GM18517 (cell line): ENCODE data around the gene TVP23A.
"Not testable (repeated sequence)": the region's sequence is repeated elsewhere in the genome, so short reads cannot be mapped to it uniquely, and the experiment has no call there.

Source experiments
- ATAC-seq: cut with Tn5 transposase; IDR thresholded peaks from one replicate; pipeline ENCODE4 v1.9.1; 2021; ENCODE audit warnings: mild to moderate bottlenecking, moderate library complexity; ENCODE audit not compliant: unreplicated experiment

Gene TVP23A

DNA sequence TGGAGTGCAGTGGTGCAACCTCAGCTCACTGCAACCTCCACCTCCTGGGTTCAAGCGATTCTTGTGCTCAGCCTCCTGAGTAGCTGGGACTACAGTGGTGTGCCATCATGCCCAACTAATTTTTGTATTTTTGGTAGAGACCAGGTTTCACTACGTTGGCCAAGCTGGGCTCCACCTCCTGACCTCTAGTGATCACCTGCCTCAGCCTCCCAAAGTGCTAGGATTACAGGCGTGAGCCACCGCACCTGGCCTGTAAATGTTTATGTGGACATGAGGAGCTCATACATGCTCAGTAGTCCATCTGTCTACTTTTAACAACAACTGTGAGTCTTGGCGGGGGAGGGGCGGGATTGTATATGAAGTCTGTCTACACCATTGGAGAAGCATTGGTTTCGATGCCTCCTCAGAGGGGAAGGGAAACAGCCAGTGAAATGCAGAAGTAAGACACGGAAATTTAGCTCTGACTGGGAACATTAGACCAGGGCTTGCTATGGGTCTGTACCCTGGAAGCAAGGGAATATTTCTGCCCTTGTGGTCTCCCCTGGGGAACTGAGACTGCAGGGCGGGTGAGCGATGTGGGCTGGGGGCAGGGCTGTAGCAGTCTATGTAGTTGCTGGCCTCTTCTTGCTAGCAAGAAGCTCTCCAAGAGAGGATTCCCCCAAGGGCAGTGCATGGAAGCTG is 65.6 kb downstream of the TVP23A start:
- peak; percentile 70 for ATAC-seq

DNA sequence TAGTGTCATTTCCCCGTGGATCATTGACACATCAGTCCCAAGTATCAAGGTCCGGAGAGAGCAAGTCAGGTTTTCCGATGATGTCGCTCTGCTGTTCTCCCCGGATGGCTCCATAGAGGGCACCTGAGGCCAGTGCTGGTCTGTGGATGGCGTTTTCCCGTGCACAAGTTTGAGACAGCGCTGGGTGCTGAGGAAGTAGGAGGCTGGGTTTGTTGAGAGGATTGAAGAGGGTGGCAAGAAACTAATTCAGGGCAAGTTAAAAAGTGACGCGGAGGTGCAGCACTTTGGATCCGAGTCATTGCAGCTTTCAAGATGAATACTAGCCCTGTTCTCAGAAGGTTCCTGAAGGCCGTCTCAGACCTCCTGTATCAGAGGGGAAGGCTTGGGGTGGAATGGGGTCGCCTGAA is 67.3 kb downstream of the TVP23A start:
- no peak for ATAC-seq

DNA sequence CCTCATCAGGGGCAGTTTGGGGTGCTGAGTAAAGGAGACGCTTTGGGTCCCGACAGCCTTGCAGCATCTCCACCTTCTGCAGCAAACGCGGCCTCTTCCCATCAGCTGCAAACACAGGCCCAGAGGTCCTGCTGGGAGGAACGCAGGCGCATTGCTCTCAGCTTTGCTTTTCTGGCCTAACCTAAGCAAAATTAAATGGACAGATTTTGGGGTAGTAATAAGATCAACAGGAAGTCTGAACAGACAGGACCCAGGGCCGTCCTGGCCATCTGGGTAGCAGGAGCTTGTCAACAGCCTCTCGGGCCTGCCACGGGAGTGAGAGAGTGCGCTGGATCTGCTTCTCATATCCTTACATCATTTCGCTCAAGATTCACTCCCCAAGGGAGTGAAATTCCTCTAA is 67.8 kb downstream of the TVP23A start:
- ATAC-seq: no peak

DNA sequence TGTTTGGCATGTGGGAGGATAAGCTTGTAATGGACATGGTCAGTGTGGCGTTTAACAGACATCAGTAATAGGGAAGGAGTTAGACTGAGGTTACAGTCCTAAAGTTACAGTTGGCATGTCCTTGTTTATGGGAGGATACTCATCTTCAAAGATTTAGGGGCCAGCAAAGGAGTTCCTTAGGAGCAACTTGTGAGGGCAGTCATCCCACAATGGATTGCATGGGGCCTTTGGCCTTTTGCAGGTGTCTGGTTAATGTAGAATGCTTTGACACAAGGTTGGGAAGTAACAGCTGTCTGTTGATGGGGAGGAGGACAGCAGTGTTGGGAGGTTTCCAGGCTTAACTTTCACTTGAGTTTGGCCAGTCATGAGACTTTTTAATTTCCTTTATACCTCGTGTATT is 72.8 kb downstream of the TVP23A start:
- ATAC-seq: no peak

DNA sequence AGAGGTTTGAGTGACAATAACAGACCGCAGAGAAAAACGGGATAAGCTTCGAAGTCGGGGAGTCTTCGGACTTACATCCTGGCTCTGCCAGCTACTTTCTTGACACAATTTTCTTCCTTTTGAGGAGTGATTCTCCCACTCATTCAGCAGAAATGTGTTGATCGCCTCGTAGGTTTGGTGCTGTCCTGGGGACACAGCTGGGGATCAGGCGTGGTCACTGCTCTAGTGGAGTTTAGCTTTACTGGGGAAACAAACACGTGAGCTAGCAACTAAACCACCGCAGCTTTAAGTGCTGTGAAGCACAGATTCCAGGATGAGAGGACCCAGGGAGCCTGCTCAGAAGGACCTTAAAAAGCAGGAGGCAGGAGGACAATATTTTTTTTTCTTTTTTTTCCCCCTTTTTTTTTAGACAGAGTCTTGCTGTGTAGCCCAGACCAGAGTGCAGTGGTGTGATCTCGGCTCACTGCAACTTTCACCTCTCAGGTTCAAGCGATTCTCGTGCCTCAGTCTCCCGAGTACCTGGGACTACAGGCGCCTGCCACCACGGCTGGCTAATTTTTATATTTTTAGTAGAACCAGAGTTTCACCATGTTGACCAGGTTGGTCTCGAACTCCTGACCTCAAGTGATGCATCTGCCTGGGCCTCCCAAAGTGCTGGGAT is 74.1 kb downstream of the TVP23A start:
- ATAC-seq: no peak

DNA sequence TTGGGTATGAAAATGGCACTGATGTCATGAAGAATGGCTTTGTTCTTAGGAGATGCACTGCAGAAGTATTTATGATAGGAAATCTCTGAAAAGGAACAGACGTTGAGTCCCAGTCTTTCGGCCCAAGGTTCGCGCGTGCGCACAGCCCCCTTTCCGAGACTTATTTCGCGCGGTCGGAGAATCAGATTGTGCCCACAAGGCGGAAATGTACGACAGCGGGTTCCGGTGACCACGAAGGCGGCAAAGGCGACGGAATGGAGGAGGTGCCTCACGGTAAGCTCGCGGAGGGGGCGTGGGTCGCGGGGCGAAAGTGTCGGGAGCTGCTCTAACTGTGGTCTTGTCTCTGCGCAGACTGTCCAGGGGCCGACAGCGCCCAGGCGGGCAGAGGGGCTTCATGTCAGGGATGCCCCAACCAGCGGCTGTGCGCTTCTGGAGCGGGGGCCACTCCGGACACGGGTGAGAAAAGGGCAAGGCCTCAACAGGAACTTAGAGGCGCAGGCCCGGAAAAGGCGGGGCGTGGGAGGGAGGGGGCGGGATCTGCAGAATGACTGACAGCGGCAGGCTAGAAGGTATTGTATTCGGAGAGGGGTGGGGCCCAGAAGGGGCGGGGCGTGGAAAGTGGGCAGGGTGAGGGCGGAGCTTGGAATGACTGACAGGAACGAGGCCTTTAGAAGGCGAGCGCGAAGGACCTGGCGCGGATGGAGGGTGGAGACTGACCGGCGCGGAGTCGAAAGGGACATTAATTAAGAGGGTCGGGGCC is 74.8 kb downstream of the TVP23A start, which contains the start of gene NUBP1:
Gene NUBP1, plus strand, starts transcription at position 233 of the 760 bp plus-strand sequence. Its CDS starts 22 bp downstream, at position 255.
- ATAC-seq: peak; percentile 77

DNA sequence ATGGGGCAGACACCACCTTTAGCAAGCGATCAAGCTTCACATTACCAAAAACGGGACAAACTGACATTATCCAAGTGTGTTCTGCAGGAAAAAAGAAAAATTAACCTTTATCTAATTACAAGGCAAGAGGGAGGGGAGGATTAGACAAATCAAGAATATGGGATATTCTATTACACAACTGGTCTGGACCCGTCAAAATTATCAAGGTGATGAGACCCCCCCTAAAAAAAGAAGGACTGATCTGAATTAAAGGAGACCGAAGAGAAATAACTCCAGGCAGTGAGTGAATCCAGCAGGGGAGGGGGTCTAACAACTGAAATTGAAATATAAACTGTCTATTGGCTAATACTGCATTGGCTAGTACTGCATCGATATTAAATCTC is 75.4 kb downstream of the TVP23A start:
- no peak for ATAC-seq

DNA sequence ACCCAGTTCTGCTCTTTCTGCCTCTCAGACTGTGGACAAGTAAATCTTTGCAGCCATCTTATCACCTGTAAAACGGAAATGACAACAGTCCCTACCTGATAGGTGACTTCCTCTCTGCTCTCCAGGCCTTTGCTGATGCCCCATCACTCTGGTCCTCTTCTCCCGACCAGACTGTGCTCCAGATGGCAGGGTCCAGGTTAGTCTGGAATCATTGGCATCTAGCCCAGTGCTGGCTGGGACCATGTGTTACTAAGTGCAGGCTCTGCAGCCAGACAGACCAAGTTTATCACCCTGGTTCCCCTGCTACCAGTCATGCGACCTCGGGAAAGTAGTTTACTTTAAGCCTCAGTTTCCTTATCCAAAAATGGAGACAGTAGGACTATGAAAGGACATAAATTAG is 76.8 kb downstream of the TVP23A start:
- no peak for ATAC-seq

DNA sequence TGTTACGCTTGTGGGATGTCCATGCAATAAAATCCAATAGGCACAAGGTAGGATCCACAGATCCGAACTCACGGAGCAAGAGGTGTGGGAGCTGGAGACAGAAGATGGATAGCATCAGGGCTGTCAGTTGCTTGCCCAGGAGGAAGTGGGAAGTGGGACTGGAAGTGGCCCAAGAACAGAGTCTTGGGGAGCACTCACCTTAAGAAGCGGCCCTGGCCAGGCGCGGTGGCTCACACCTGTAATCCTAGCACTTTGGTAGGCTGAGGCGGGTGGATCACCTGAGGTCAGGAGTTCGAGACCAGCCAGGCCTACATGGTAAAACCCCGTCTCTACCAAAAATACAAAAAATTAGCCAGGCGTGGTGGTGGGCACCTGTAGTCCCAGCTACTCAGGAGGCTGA is 77.3 kb downstream of the TVP23A start:
- ATAC-seq: not testable (repeated sequence)

DNA sequence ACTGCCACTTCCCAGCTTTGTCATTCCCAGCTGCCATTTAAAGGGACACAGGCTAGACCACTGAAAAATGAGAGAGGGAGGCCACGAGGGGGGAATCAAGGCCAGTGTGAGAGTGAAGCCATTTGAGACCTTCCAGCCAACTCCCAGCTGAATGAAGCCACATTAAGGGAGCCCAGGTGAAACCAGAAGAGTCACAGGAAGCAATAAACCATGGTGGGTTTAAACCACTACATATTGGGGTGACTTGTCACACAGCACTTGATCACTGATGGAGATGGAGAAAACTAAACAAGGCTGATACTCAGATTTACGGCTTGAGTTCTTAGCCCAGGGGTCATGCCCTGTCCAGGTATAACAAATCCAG is 77.8 kb downstream of the TVP23A start:
- no peak for ATAC-seq

DNA sequence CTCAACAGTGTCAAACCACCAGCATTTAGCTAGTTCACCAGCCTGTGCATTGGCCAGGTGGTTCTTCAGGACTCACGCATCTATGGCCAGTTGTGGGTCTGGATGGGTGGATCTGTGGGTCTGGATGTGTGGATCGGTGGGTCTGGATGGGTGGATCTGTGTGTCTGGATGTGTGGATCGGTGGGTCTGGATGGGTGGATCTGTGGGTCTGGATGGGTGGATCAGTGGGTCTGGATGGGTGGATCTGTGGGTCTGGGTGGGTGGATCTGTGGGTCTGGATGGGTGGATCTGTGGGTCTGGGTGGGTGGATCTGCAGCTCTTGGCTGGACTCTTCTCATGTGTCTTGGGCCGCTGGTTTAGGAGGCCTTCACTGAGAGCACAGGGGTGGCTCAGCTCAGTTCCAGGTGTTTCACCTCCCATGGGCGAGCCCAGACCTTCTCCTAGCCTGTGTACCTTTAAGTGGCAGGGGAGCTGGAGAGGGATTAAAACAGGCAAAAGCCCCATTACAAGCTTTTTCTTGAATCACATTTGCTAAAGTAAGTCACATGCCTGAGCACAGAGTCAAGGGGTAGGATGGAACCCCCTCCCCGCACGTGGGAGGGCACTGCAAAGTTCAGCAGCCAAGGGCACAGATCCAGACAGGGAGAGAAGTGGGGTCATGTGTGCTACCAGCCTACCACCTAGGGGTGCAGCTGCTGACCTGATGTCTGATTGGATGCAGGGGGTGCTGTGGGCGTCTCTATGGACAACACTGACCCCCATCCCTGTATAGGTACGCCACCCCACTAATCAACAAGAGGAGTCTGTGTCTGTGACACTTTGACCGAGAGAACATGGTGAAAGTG is 78.4 kb downstream of the TVP23A start:
- ATAC-seq: no peak

DNA sequence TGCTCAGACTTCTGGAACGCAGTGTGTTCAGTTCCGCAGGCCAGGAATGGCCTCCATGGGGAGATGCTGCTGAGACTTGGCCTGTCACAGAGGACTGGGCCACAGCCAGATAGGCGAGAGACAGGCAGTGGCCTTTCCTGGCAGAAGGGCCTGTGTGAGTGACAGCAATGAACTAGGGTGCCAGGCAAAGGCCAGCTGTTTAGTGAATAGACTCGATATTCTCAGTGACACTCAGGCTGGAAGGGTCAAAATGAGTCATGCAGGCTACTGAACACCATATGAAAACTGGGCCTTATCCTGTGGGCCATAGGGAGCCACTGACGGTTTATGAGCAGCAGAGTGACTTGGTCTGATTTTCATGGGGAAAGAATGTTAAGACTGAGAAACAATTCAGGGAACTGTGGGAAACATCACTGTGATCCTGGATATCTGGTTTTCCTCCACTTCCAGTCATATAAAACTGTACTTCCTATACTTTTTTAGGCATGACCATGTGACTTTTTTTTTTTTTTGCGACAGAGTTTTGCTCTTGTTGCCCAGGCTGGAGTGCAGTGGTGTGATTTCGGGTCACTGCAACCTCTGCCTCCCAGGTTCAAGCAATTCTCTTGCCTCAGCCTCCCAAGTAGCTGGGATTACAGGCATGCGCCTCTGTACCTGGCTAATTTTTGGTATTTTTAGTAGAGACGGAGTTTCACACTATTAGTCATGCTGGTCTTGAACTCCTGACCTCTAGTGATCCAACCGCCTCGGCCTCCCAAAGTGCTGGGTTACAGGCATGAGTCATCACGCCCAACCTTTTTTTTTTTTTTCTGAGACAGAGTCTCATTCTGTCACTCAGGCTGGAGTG is 80.1 kb downstream of the TVP23A start:
- ATAC-seq: peak; percentile 68

DNA sequence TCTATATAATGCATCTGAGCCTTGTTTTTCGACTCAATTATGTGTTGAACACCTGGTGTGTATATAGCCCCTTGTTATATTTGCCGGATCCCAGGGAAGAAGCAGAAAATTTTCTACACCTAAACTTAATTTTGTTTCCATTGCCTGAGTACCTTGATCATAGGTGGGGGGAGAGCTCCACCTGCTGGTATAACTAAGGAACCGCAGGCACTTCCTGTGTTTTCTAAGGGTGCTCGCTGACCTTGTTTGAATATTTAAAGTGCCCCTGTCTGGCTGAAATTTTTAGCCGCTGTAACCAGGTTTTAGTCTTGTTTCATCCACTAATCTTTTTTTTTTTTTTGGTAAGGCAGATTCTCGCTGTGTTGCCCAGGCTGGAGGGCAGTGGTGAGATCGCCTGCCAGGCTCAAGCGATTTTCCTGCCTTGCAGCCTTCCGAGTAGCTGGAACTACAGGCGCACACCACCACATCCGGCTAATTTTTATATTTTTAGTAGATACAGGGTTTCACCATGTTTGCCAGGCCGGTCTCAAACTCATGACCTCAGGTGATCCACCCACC is 81.4 kb downstream of the TVP23A start:
- peak; percentile 42 for ATAC-seq

DNA sequence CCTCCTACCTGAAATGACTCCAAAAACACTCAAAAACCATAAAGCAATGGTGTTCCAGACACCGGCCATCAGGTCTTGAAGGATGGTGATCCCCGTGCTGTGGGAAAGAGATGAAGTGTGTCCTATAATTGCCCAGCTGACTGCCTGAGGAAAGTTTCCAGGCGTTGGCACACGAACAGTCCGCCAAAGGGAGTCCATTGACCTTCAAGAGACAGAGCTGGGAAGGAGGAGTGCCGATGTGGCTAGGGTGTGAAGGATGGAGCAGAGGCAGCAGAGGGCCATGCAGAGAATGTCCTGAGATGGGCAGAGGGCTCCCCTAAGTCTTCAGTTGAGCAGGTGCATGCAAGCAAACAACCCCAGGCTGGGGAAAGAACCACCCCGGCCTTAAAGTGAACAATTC is 86.8 kb downstream of the TVP23A start:
- no peak for ATAC-seq

DNA sequence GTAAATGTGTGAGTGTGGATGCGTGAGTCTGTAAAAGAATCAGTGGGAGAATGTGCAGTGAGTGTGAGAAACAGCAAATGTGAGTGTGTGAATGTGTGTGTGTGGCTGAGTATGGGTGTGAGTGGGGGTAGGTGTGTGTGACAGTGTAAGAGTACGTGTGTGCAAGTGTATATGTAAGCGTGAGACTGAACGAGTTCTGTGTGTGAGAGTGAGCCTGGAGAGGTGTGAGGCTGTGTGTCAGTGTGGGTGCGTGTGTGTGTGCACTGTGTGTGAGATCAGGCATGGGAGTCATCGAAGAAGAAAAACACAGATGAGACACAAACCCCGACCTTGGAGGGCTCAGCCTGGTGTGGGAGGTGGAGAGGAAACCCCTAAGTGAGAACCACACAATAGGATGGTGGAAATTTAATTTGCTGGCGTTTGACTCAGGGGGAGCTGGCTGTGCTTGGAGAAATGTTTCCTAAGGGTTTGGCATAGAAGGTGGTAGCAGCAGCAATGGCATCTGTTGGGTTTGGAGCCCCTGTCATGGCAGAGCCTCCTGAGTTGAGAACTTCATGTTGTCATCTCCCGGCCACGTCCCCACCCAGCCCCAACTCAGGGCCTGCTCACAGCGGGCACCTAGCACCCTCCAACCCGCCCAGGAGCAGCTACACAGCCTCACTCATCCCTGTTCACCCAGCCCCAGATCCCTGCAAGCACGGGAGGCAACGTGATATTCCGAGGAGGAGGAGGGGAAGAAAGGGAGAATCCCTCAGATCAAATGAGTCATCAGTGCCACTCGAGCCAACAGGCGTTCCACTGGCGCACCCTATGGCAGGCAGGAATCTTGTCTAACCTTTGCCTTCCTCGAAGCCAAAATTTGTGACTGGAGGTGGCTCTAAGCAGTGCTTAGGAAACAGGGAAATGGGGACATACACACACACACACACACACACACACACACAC is 89.2 kb downstream of the TVP23A start:
- ATAC-seq: no peak

DNA sequence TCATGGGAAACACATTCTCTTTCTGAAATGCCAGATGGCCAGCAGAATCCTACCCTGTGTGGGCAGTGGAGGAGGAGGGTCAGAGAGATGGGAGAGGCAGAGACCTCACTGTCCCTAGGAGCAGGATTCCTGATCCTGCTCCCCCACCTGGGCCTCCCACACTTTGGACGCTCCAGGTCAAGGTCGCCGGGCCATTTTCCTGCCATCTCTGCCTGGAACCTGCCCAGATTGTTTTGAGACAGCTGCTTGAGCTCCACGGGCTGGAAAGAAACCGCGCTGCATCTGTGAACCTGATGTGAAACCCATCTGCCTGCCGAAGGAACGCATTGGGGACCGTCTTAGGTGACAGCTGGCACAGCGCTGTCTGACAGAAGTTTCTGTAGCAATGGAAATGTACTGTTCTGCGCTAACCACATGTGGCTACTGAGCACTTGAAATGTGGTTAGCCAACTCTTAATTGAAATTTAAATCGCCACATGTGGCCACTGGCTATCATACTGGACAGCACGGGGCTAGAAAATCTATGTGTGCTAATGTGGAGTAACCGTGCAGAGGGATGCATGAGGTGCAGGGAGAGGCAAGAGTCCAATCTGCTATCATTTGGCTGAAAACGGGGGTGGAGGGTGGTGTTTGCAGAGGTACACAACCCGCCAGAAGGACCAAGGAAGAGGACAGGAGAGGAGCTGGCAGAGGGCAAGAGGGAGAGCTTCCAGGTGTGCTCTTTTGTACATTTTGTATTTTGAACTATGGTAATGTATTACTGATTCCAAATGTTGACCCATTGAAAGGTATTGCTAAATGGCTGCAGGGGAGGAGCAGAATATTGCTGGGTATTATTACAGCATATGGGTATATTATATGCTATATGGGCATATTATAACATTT is 90.3 kb downstream of the TVP23A start:
- ATAC-seq: no peak
